ENCODE results near the gene RNF214.
"Not testable (repeated sequence)": the region's sequence is repeated elsewhere in the genome, so short reads cannot be mapped to it uniquely, and the experiment has no call there.

Gene RNF214

GRCh38 chr11:117231842-117232091 lies 704 bp upstream of the RNF214 start, which contains the start of gene PCSK7:
PCSK7 (minus strand) TSS chr11:117232073; CDS start chr11:117229844, 2,229 bp downstream.
- no peak for DNase-seq

- no peak for DNase-seq
These were observed 489 bp downstream of the RNF214 start for GRCh38 chr11:117232911-117233409.

- no peak for DNase-seq
These were observed 5.8 kb downstream of the RNF214 start for GRCh38 chr11:117238221-117238620.

- no peak for DNase-seq
These were observed 6.8 kb downstream of the RNF214 start for GRCh38 chr11:117239295-117239694.

GRCh38 chr11:117248341-117248740 lies 15.9 kb downstream of the RNF214 start:
- no peak for DNase-seq

- no peak for DNase-seq
These were observed 17.1 kb downstream of the RNF214 start for GRCh38 chr11:117249571-117249970.

GRCh38 chr11:117251506-117251905 lies 19.0 kb downstream of the RNF214 start:
- DNase-seq: no peak

GRCh38 chr11:117255966-117256365 lies 23.5 kb downstream of the RNF214 start:
- no peak for DNase-seq

- no peak for DNase-seq
These were observed 24.1 kb downstream of the RNF214 start for GRCh38 chr11:117256573-117256972.

- no peak for DNase-seq
These were observed 26.1 kb downstream of the RNF214 start for GRCh38 chr11:117258576-117258975.

GRCh38 chr11:117259417-117259816 lies 26.9 kb downstream of the RNF214 start:
- no peak for DNase-seq

GRCh38 chr11:117264624-117265323 lies 32.3 kb downstream of the RNF214 start:
- not testable (repeated sequence) for DNase-seq

GRCh38 chr11:117265745-117266144 lies 33.3 kb downstream of the RNF214 start:
- no peak for DNase-seq

- no peak for DNase-seq
These were observed 37.4 kb downstream of the RNF214 start for GRCh38 chr11:117269856-117270255.

- no peak for DNase-seq
These were observed 38.7 kb downstream of the RNF214 start for GRCh38 chr11:117271208-117271607.

GRCh38 chr11:117272175-117272574 lies 39.7 kb downstream of the RNF214 start:
- DNase-seq: not testable (repeated sequence)

GRCh38 chr11:117273550-117274289 lies 41.2 kb downstream of the RNF214 start:
- DNase-seq: no peak

GRCh38 chr11:117278347-117278746 lies 45.9 kb downstream of the RNF214 start:
- no peak for DNase-seq

- DNase-seq: no peak
These were observed 47.4 kb downstream of the RNF214 start for GRCh38 chr11:117279711-117280376.

- DNase-seq: no peak
These were observed 48.7 kb downstream of the RNF214 start for GRCh38 chr11:117281159-117281558.

- no peak for DNase-seq
These were observed 49.4 kb downstream of the RNF214 start for GRCh38 chr11:117281869-117282268.

- no peak for DNase-seq
These were observed 50.5 kb downstream of the RNF214 start for GRCh38 chr11:117282956-117283355.

GRCh38 chr11:117284053-117284452 lies 51.6 kb downstream of the RNF214 start:
- no peak for DNase-seq

GRCh38 chr11:117286588-117286987 lies 54.1 kb downstream of the RNF214 start:
- no peak for DNase-seq

Measured in NCI-H1105 treated with DMSO at 0.1 percent for 48 hours (cell line).